Fibroblast of peridontal ligament (primary cell): ENCODE measurements around the gene PPM1D.
"Not testable (repeated sequence)": the region's sequence is repeated elsewhere in the genome, so short reads cannot be mapped to it uniquely, and the experiment has no call there.

Experiments
- DNase-seq: peaks from one replicate; pipeline ENCODE4 v3.0.0-alpha.2; 2010; ENCODE audit errors: extremely low read depth

Gene PPM1D

GRCh38 chr17:60593441-60594036 lies 6.5 kb upstream of the PPM1D start:
- not testable (repeated sequence) for DNase-seq

- not testable (repeated sequence) for DNase-seq
These were observed 5.8 kb upstream of the PPM1D start for GRCh38 chr17:60594170-60594569.

- DNase-seq = no peak
These were observed 5.3 kb upstream of the PPM1D start for GRCh38 chr17:60594734-60595133.

- no peak for DNase-seq
These were observed 2.7 kb upstream of the PPM1D start for GRCh38 chr17:60597297-60597696.

- no peak for DNase-seq
These were observed 1.8 kb upstream of the PPM1D start for GRCh38 chr17:60598001-60598736.

GRCh38 chr17:60599220-60599619 lies 773 bp upstream of the PPM1D start:
- no peak for DNase-seq

GRCh38 chr17:60600490-60601446 lies 775 bp downstream of the PPM1D start:
- peak; percentile 90 for DNase-seq

GRCh38 chr17:60601447-60602384 lies 1.7 kb downstream of the PPM1D start:
- DNase-seq = peak; percentile 91

GRCh38 chr17:60602385-60602742 lies 2.4 kb downstream of the PPM1D start:
- peak; percentile 18 for DNase-seq

- DNase-seq = no peak
These were observed 2.9 kb downstream of the PPM1D start for GRCh38 chr17:60602871-60603270.

- DNase-seq = not testable (repeated sequence)
These were observed 3.5 kb downstream of the PPM1D start for GRCh38 chr17:60603477-60603876.

- peak; percentile 70 for DNase-seq
These were observed 4.8 kb downstream of the PPM1D start for GRCh38 chr17:60604686-60605334.

GRCh38 chr17:60606036-60606435 lies 6.0 kb downstream of the PPM1D start:
- no peak for DNase-seq

GRCh38 chr17:60610473-60610872 lies 10.5 kb downstream of the PPM1D start:
- no peak for DNase-seq

- DNase-seq = not testable (repeated sequence)
These were observed 11.3 kb downstream of the PPM1D start for GRCh38 chr17:60611321-60611720.

GRCh38 chr17:60613325-60613724 lies 13.3 kb downstream of the PPM1D start:
- no peak for DNase-seq

- not testable (repeated sequence) for DNase-seq
These were observed 13.8 kb downstream of the PPM1D start for GRCh38 chr17:60613796-60614195.

GRCh38 chr17:60614247-60614646 lies 14.3 kb downstream of the PPM1D start:
- not testable (repeated sequence) for DNase-seq

GRCh38 chr17:60615108-60615507 lies 15.1 kb downstream of the PPM1D start:
- no peak for DNase-seq

- DNase-seq = no peak
These were observed 15.8 kb downstream of the PPM1D start for GRCh38 chr17:60615840-60616239.

GRCh38 chr17:60618080-60618479 lies 18.1 kb downstream of the PPM1D start:
- no peak for DNase-seq
